SU-DHL-6 (cell line): Measurements from ENCODE around the gene FRAT2.

Experiments
- H2AFZ ChIP-seq: fragments of 200-600 bp; sonication (generic); 2 replicates; pipeline ENCODE4 v1.6.1; 2014; ENCODE audit warnings: low read depth, mild to moderate bottlenecking, moderate library complexity, mixed read lengths, antibody characterized with exemption, low read length; ENCODE audit not compliant: severe bottlenecking
- H3F3A ChIP-seq: fragments of 200-600 bp; shearing (Covaris generic); 2 replicates; pipeline ENCODE4 v1.6.0; 2016; ENCODE audit warnings: antibody characterized with exemption, mild to moderate bottlenecking; ENCODE audit not compliant: insufficient read depth
- H3K27ac ChIP-seq: fragments of 200-600 bp; sonication (generic); 2 replicates; pipeline ENCODE4 v1.5.1; 2016; ENCODE audit warnings: low read depth, mild to moderate bottlenecking, low read length, moderate library complexity, mixed read lengths
- H3K27me3 ChIP-seq: fragments of 200-600 bp; sonication (generic), shearing (Covaris generic); 2 replicates; pipeline ENCODE4 v1.6.0; 2014; ENCODE audit warnings: mild to moderate bottlenecking, low read length
- H3K36me3 ChIP-seq: fragments of 200-600 bp; sonication (generic); 2 replicates; pipeline ENCODE4 v1.6.1; 2014; ENCODE audit warnings: mild to moderate bottlenecking, low read length, mixed read lengths
- H3K4me2 ChIP-seq: fragments of 300-600, 200-600 bp; shearing (Covaris generic), sonication (generic); 2 replicates; pipeline ENCODE4 v1.6.0; 2014; ENCODE audit warnings: low read length, low read depth, mild to moderate bottlenecking; ENCODE audit not compliant: poor library complexity, severe bottlenecking
- H3K4me3 ChIP-seq: fragments of 200-600 bp; sonication (generic); 2 replicates; pipeline ENCODE4 v1.5.1; 2014; ENCODE audit warnings: antibody characterized with exemption, low read length, mild to moderate bottlenecking, mixed read lengths; ENCODE audit not compliant: insufficient read depth, poor library complexity, severe bottlenecking
- H3K79me2 ChIP-seq: fragments of 200-600 bp; sonication (generic); 2 replicates; pipeline ENCODE4 v1.6.1; 2014; ENCODE audit warnings: mild to moderate bottlenecking, low read length, moderate library complexity; ENCODE audit not compliant: insufficient read depth
- H3K9ac ChIP-seq: fragments of 200-600 bp; sonication (generic); 2 replicates; pipeline ENCODE4 v1.7.0; 2014; ENCODE audit warnings: mild to moderate bottlenecking, low read length
- H3K9me2 ChIP-seq: fragments of 200-600 bp; sonication (generic); replicated peaks from 2 replicates; pipeline ENCODE4 v1.6.1; 2014; ENCODE audit warnings: low read length; ENCODE audit not compliant: insufficient read depth
- H3K9me3 ChIP-seq: fragments of 200-600 bp; sonication (generic); 2 replicates; pipeline ENCODE4 v1.6.1; 2014; ENCODE audit warnings: low read length, mixed read lengths; ENCODE audit not compliant: insufficient read depth
- H4K20me1 ChIP-seq: fragments of 200-600 bp; sonication (generic); 2 replicates; pipeline ENCODE4 v1.6.1; 2014; ENCODE audit warnings: low read depth, mild to moderate bottlenecking, antibody characterized with exemption, low read length, moderate library complexity, mixed read lengths
- CTCF ChIP-seq: fragments of 200-600 bp; sonication (generic); IDR thresholded peaks from one replicate; pipeline ENCODE4 v1.5.1; 2017; ENCODE audit warnings: antibody characterized with exemption, mild to moderate bottlenecking, low read length, moderate library complexity; ENCODE audit not compliant: insufficient read depth, poor library complexity, severe bottlenecking
- EZH2phosphoT487 ChIP-seq: fragments of 200-600 bp; sonication (generic), shearing (Covaris generic); conservative IDR thresholded peaks from 2 replicates; pipeline ENCODE4 v1.6.1; 2018; ENCODE audit warnings: mild to moderate bottlenecking, antibody characterized with exemption, low read length, moderate library complexity, mixed read lengths

The FRAT2 gene

GRCh38 chr10:97318772-97319651, 15.5 kb downstream of the FRAT2 start, which contains the start of gene FRAT1:
Gene FRAT1 (plus strand): TSS chr10:97319271. CDS start chr10:97319454, 183 bp downstream.
- Histone ChIP-seq H3K27ac (peak within 1 kb of the TSS; percentile 50; the same call in 1 of the 2 replicates), H3K9ac (peak within 1 kb of the TSS; percentile 68), H3K79me2 (no peaks in the 10 kb centered on the region), H3F3A (0 out of 2 replicates have a peak, but pooled peaks cover 2% of the 10 kb centered on the region), H3K36me3 (no peaks in the 10 kb centered on the region), H3K27me3 (no peaks in the 10 kb centered on the region), H3K9me3 (no peaks in the 10 kb centered on the region), H4K20me1 (no peaks in the 10 kb centered on the region), H3K4me2 (peak within 1 kb of the TSS; percentile 79), H3K9me2 (no peaks in the 10 kb centered on the region), H3K4me3 (peak within 1 kb of the TSS; percentile 76), H2AFZ (peak within 1 kb of the TSS; percentile 75)
- TF ChIP-seq EZH2phosphoT487 (no peak), CTCF (no peak)

GRCh38 chr10:97314671-97315070, 19.9 kb downstream of the FRAT2 start:
- Histone ChIP-seq H3K9ac (no peak overlapping the region), H3K4me2 (no peak overlapping the region), H3K36me3 (no peaks in the 10 kb centered on the region), H3K27me3 (no peaks in the 10 kb centered on the region), H3K4me3 (no peak overlapping the region), H4K20me1 (no peaks in the 10 kb centered on the region), H3K27ac (no peak overlapping the region), H2AFZ (no peak overlapping the region), H3K9me2 (no peaks in the 10 kb centered on the region), H3K79me2 (no peaks in the 10 kb centered on the region), H3F3A (no peaks in the 10 kb centered on the region), H3K9me3 (no peaks in the 10 kb centered on the region)
- no peak for TF ChIP-seq EZH2phosphoT487
- no peak for TF ChIP-seq CTCF

GRCh38 chr10:97312897-97313296, 21.6 kb downstream of the FRAT2 start:
- Histone ChIP-seq H3K9ac (no peak overlapping the region), H3K9me2 (no peaks in the 10 kb centered on the region), H3K79me2 (no peaks in the 10 kb centered on the region), H3K4me3 (no peak overlapping the region), H3F3A (no peaks in the 10 kb centered on the region), H3K27ac (no peak overlapping the region), H3K27me3 (no peaks in the 10 kb centered on the region), H4K20me1 (no peaks in the 10 kb centered on the region), H3K36me3 (no peaks in the 10 kb centered on the region), H3K9me3 (no peaks in the 10 kb centered on the region), H3K4me2 (no peak overlapping the region), H2AFZ (no peak overlapping the region)
- no peak for TF ChIP-seq EZH2phosphoT487
- TF ChIP-seq CTCF, result no peak
